ENCODE results near the gene PSMD11. TPM values are rescaled to one million over a fixed set of nuclear protein-coding genes. Genes with fewer than 3 reads are reported as not detected.

PSMD11 gene
- total RNA-seq, 1 donor from 2014 or later: 109 TPM

DNA sequence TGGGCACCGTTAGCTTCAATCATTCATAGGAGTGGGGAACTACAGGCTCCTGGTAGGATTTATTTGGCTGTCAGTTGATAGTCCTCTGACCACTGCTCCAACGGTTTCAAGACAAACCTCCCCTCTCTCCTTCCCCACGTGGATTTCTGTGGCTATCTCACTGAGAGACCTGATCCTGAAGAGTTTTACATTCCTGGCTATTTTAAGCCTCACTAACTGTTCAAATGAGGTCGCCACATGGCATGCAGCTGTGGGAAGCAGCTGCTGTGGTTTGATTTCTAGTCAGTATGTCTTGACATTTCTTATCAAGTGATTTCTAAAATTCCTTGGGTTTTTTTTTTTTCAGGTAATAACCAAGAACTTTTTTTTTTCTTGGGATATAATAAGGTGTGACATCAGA, 80.8 kb downstream of the PSMD11 start:
- no peak for DNase-seq (ENCODE audit: extremely low spot score, unreplicated experiment)
- no peaks in the 10 kb centered on the region for H3K36me3 Mint-ChIP-seq
- H3K4me1 Mint-ChIP-seq (ENCODE audit: unreplicated experiment): peaks cover 25% of the 10 kb centered on the region
- H3K9me3 Mint-ChIP-seq: no peaks in the 10 kb centered on the region
- no peak overlapping the region for H3K4me3 Mint-ChIP-seq
- TF ChIP-seq, protein P1, sequence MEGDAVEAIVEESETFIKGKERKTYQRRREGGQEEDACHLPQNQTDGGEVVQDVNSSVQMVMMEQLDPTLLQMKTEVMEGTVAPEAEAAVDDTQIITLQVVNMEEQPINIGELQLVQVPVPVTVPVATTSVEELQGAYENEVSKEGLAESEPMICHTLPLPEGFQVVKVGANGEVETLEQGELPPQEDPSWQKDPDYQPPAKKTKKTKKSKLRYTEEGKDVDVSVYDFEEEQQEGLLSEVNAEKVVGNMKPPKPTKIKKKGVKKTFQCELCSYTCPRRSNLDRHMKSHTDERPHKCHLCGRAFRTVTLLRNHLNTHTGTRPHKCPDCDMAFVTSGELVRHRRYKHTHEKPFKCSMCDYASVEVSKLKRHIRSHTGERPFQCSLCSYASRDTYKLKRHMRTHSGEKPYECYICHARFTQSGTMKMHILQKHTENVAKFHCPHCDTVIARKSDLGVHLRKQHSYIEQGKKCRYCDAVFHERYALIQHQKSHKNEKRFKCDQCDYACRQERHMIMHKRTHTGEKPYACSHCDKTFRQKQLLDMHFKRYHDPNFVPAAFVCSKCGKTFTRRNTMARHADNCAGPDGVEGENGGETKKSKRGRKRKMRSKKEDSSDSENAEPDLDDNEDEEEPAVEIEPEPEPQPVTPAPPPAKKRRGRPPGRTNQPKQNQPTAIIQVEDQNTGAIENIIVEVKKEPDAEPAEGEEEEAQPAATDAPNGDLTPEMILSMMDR (conservative IDR thresholded peaks at IDR 0.05): no peak
- no peak overlapping the region for H3K27ac Mint-ChIP-seq
- H3K27me3 Mint-ChIP-seq: no peaks in the 10 kb centered on the region

DNA sequence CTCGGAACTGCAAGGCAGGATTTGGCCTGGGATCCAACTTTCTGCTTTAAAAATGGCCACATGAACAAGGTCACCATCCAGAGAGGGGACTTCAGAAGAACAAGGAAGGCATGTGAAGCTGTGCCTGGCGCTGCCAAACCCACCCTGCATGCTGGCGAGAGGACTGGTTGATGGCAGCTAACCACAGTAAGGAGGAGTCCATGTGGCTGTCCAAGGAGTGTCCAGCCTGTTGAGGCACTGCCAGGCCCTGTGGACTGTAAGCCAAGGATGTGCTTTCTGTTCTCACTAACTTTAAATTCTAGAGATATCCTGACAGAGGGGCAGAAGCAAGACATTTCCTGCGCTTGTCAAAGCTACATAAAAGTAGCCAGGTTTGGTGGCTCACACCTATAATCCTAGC, 82.8 kb downstream of the PSMD11 start:
- Mint-ChIP-seq H3K27me3 (no peaks in the 10 kb centered on the region), H3K4me1 (ENCODE audit: unreplicated experiment) (peaks cover 12% of the 10 kb centered on the region), H3K9me3 (no peaks in the 10 kb centered on the region), H3K27ac (no peak overlapping the region), H3K4me3 (no peak overlapping the region), H3K36me3 (no peaks in the 10 kb centered on the region)
- no peak for DNase-seq (ENCODE audit: extremely low spot score, unreplicated experiment)
- TF ChIP-seq, protein P1 (conservative IDR thresholded peaks at IDR 0.05): no peak

GRCh38 chr17:32528825-32529224, 84.5 kb downstream of the PSMD11 start:
- H3K4me1 Mint-ChIP-seq (ENCODE audit: unreplicated experiment): peaks cover 4% of the 10 kb centered on the region
- H3K27ac Mint-ChIP-seq: no peak overlapping the region
- H3K4me3 Mint-ChIP-seq: no peak overlapping the region
- peaks cover 4% of the 10 kb centered on the region for H3K36me3 Mint-ChIP-seq
- no peak for DNase-seq (ENCODE audit: extremely low spot score, unreplicated experiment)
- no peaks in the 10 kb centered on the region for H3K9me3 Mint-ChIP-seq
- H3K27me3 Mint-ChIP-seq: no peaks in the 10 kb centered on the region
- TF ChIP-seq, protein P1 (conservative IDR thresholded peaks at IDR 0.05): no peak

DNA sequence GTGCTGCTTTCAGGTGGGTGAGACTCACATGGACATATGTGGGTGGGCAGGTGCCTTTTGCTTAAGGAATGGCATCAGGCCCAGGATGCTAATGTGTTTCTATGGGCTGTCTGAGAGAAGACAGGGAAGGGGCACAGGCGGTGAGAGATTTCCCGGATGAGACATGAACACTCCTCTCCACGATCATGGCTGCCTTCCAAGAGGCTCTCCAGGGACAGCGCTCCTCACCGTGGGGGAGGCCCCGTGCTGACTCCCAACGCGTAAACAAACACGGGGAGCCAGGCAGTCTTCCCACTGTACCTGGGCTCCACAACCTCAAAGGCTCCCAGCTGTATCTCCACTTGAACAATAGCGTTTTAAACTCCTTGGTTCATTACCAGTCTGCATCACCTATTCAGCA, 85.3 kb downstream of the PSMD11 start:
- TF ChIP-seq, protein P1 (conservative IDR thresholded peaks at IDR 0.05): no peak
- H3K4me3 Mint-ChIP-seq: no peak overlapping the region
- no peaks in the 10 kb centered on the region for H3K9me3 Mint-ChIP-seq
- peaks cover 4% of the 10 kb centered on the region for H3K4me1 Mint-ChIP-seq (ENCODE audit: unreplicated experiment)
- H3K27ac Mint-ChIP-seq: no peak overlapping the region
- H3K36me3 Mint-ChIP-seq: peaks cover 4% of the 10 kb centered on the region
- no peak for DNase-seq (ENCODE audit: extremely low spot score, unreplicated experiment)
- H3K27me3 Mint-ChIP-seq: no peaks in the 10 kb centered on the region

Other genes with a start within 250 kb of the PSMD11 start
- 1.4 and 4.4 TPM in 2 replicates for gene RHBDL3, start 178.7 kb upstream of the PSMD11 start, total RNA-seq (ENCODE audit: low replicate concordance)
- 19.4 and 31.0 TPM in 2 replicates for gene C17orf75, start 102.3 kb upstream of the PSMD11 start, total RNA-seq (ENCODE audit: low replicate concordance)
- 151 and 206 TPM in 2 replicates for gene ZNF207, start 94.4 kb upstream of the PSMD11 start, total RNA-seq (ENCODE audit: low replicate concordance)
- 6.9 and 9.7 TPM in 2 replicates for gene CDK5R1, start 42.5 kb downstream of the PSMD11 start, total RNA-seq (ENCODE audit: low replicate concordance)